Activated CD4-positive, CD25-positive, alpha-beta regulatory T cell treated with anti-CD3 and anti-CD28 coated beads, Interleukin-2, amount 50 U/mL, for 72 hours (primary cell): Measurements from ENCODE around the gene CMTM8.

Experiments
- DNase-seq: peaks from one replicate; pipeline ENCODE4 v3.0.0; 2021

CMTM8 gene

GRCh38 chr3:32414522-32415202 is 176.2 kb downstream of the CMTM8 start:
- no peak for DNase-seq

GRCh38 chr3:32419742-32420125 is 181.3 kb downstream of the CMTM8 start:
- no peak for DNase-seq
